GM23338 (cell line): Measurements from ENCODE around the gene BNC2.

Source experiments
- CREB1 ChIP-seq: fragments of 250-450 bp; sonication (Bioruptor Pico); IDR thresholded peaks from 2 replicates; pipeline ENCODE4 v1.5.0; 2020; ENCODE audit warnings: low read depth, mild to moderate bottlenecking, moderate library complexity
- CTCF ChIP-seq, 2 experiments: fragments of 200-600 bp in 1 of 2; sonication (generic) in 1 of 2; conservative IDR thresholded peaks; 2 replicates each; pipeline versions ENCODE4 v1.5.1 to v1.6.1; 2016 to 2017; ENCODE audit warnings: antibody characterized with exemption in 2 of 2, low read depth in 2 of 2, mild to moderate bottlenecking in 2 of 2, moderate library complexity in 1 of 2
- ETS1 ChIP-seq: IDR thresholded peaks from 2 replicates; pipeline ENCODE4 v1.6.1; 2016; ENCODE audit warnings: antibody characterized with exemption
- EZH2 ChIP-seq: fragments of 200-600 bp; sonication (generic); IDR thresholded peaks from one replicate; pipeline ENCODE4 v1.8.0; 2017; ENCODE audit warnings: antibody characterized with exemption, mild to moderate bottlenecking, low read depth; ENCODE audit not compliant: unreplicated experiment
- EZH2phosphoT487 ChIP-seq: fragments of 200-600 bp; sonication (generic); IDR thresholded peaks from one replicate; pipeline ENCODE4 v1.8.1; 2018; ENCODE audit warnings: antibody characterized with exemption; ENCODE audit not compliant: unreplicated experiment
- POLR2AphosphoS5 ChIP-seq: IDR thresholded peaks from 2 replicates; pipeline ENCODE4 v1.6.1; 2016; ENCODE audit warnings: antibody characterized with exemption, low read depth
- REST ChIP-seq: IDR thresholded peaks from one replicate; pipeline ENCODE4 v1.6.1; 2018; ENCODE audit warnings: antibody characterized with exemption; ENCODE audit not compliant: unreplicated experiment
- ZNF331 ChIP-seq: fragments of 250-450 bp; sonication (Bioruptor Pico); IDR thresholded peaks from 2 replicates; pipeline ENCODE4 v1.5.0; 2020; ENCODE audit warnings: low read depth, mild to moderate bottlenecking, moderate library complexity

GRCh38 chr9:16447946-16448345 lies 422.5 kb downstream of the BNC2 start:
- TF ChIP-seq POLR2AphosphoS5 (no peak), CTCF (conservative IDR thresholded peaks at IDR 0.05; ENCODE audit: low read depth in 2 of 2) (no peak), REST (no peak), CREB1 (CRISPR knock-in tag) (no peak), EZH2 (no peak), ETS1 (no peak), EZH2phosphoT487 (no peak), ZNF331 (CRISPR knock-in tag) (no peak)
